Ishikawa (cell line): ENCODE measurements around the gene SPATA33.

Source experiments
- CEBPB ChIP-seq: IDR thresholded peaks from 2 replicates; pipeline ENCODE4 v1.6.1; 2012
- CREB1 ChIP-seq: IDR thresholded peaks from 2 replicates; pipeline ENCODE4 v1.6.1; 2012; ENCODE audit warnings: low read depth
- EGR1 ChIP-seq: IDR thresholded peaks from 2 replicates; pipeline ENCODE4 v1.6.1; 2012
- EP300 ChIP-seq: IDR thresholded peaks from 2 replicates; pipeline ENCODE4 v1.6.1; 2012; ENCODE audit warnings: borderline replicate concordance
- FOXM1 ChIP-seq: IDR thresholded peaks from 2 replicates; pipeline ENCODE4 v1.6.1; 2012; ENCODE audit warnings: low read depth, borderline replicate concordance
- MAX ChIP-seq: IDR thresholded peaks from 2 replicates; pipeline ENCODE4 v1.6.1; 2012
- NFIC ChIP-seq: IDR thresholded peaks from 2 replicates; pipeline ENCODE4 v1.6.1; 2012
- RAD21 ChIP-seq: IDR thresholded peaks from 2 replicates; pipeline ENCODE4 v1.6.1; 2012; ENCODE audit warnings: low read depth
- REST ChIP-seq: IDR thresholded peaks from 2 replicates; pipeline ENCODE4 v1.6.1; 2012; ENCODE audit warnings: low read depth, mild to moderate bottlenecking
- TAF1 ChIP-seq: IDR thresholded peaks from 2 replicates; pipeline ENCODE4 v1.6.1; 2012; ENCODE audit warnings: low read depth, mild to moderate bottlenecking
- TCF12 ChIP-seq: IDR thresholded peaks from 2 replicates; pipeline ENCODE4 v1.6.1; 2012; ENCODE audit warnings: low read depth
- TEAD4 ChIP-seq: IDR thresholded peaks from 2 replicates; pipeline ENCODE4 v1.6.1; 2012
- USF1 ChIP-seq: IDR thresholded peaks from 2 replicates; pipeline ENCODE4 v1.6.1; 2012
- YY1 ChIP-seq: IDR thresholded peaks from 2 replicates; pipeline ENCODE4 v1.6.1; 2012; ENCODE audit warnings: low read depth
- ZBTB7A ChIP-seq: IDR thresholded peaks from 2 replicates; pipeline ENCODE4 v1.6.1; 2012; ENCODE audit warnings: low read depth

SPATA33 gene

GRCh38 chr16:89693289-89693731 lies 35.7 kb downstream of the SPATA33 start:
- TF ChIP-seq CEBPB: no peak
- TF ChIP-seq FOXM1: no peak
- no peak for TF ChIP-seq NFIC
- no peak for TF ChIP-seq TEAD4
- no peak for TF ChIP-seq YY1
- TF ChIP-seq CREB1: no peak
- TF ChIP-seq USF1: no peak
- no peak for TF ChIP-seq ZBTB7A
- TF ChIP-seq RAD21: no peak
- no peak for TF ChIP-seq MAX
- TF ChIP-seq EGR1: no peak

GRCh38 chr16:89693931-89694783 lies 36.5 kb downstream of the SPATA33 start:
- TF ChIP-seq REST: no peak
- TF ChIP-seq TCF12: no peak
- TF ChIP-seq CREB1: no peak
- TF ChIP-seq RAD21: no peak
- TF ChIP-seq YY1: no peak
- no peak for TF ChIP-seq MAX
- no peak for TF ChIP-seq ZBTB7A
- TF ChIP-seq NFIC: no peak
- no peak for TF ChIP-seq EGR1
- TF ChIP-seq CEBPB: no peak
- TF ChIP-seq TAF1: no peak
- no peak for TF ChIP-seq FOXM1
- no peak for TF ChIP-seq EP300
- no peak for TF ChIP-seq USF1
- TF ChIP-seq TEAD4: no peak

GRCh38 chr16:89695086-89695874 lies 37.6 kb downstream of the SPATA33 start:
- no peak for TF ChIP-seq CREB1
- TF ChIP-seq USF1: no peak
- no peak for TF ChIP-seq ZBTB7A
- no peak for TF ChIP-seq TAF1
- TF ChIP-seq REST: no peak
- no peak for TF ChIP-seq EP300

GRCh38 chr16:89695875-89696669 lies 38.4 kb downstream of the SPATA33 start:
- TF ChIP-seq RAD21 (no peak), ZBTB7A (no peak)

- TF ChIP-seq REST: no peak
- TF ChIP-seq FOXM1: no peak
- TF ChIP-seq CREB1: no peak
- TF ChIP-seq CEBPB: no peak
- no peak for TF ChIP-seq TEAD4
- no peak for TF ChIP-seq RAD21
- TF ChIP-seq USF1: no peak
- TF ChIP-seq MAX: no peak
- no peak for TF ChIP-seq TAF1
- no peak for TF ChIP-seq ZBTB7A
- no peak for TF ChIP-seq YY1
- TF ChIP-seq EP300: no peak
- TF ChIP-seq TCF12: no peak
- no peak for TF ChIP-seq EGR1
- TF ChIP-seq NFIC: no peak
Measured at GRCh38 chr16:89696670-89697128, 39.1 kb downstream of the SPATA33 start.
